Bronchial epithelial cell (primary cell): Measurements from ENCODE around the gene ZNF444. TPM values are rescaled to one million over a fixed set of nuclear protein-coding genes. Genes with fewer than 3 reads are reported as not detected.
"Not testable (repeated sequence)": the region's sequence is repeated elsewhere in the genome, so short reads cannot be mapped to it uniquely, and the experiment has no call there.

Experiments used
- DNase-seq: peaks from one replicate; pipeline ENCODE4 v3.0.0-alpha.2; 2010; ENCODE audit warnings: low read depth
- FAIRE-seq: peaks from 2 replicates; lab custom pipeline; 2011; peaks lifted over from hg19 to GRCh38; lab: Jason Lieb, UNC
- H3K27me3 ChIP-seq: 2 replicates; pipeline ENCODE4 v1.5.1; 2011; ENCODE audit warnings: low read length; ENCODE audit not compliant: control insufficient read depth, insufficient read depth
- H3K36me3 ChIP-seq: 2 replicates; pipeline ENCODE4 v1.5.1; 2011; ENCODE audit warnings: low read length; ENCODE audit not compliant: control insufficient read depth, insufficient read depth
- H3K4me3 ChIP-seq: 2 replicates; pipeline ENCODE4 v1.5.1; 2011; ENCODE audit warnings: mild to moderate bottlenecking, low read depth, low read length, control low read depth
- CTCF ChIP-seq: IDR thresholded peaks from 2 replicates; pipeline ENCODE4 v1.5.1; 2011; ENCODE audit warnings: mild to moderate bottlenecking, moderate library complexity, low read length, control low read depth, inconsistent platforms; ENCODE audit not compliant: insufficient read depth, severe bottlenecking
- total RNA-seq: library from RNA; depleted of rRNA; stranded (reverse); fragments of >200 nt; gene quantifications from 2 replicates; pipeline ENCODE4 v1.2.1, GENCODE V29; 2014

ZNF444 gene
- total RNA-seq, 1 donor from 2014 or later, result 4.2 TPM

DNA sequence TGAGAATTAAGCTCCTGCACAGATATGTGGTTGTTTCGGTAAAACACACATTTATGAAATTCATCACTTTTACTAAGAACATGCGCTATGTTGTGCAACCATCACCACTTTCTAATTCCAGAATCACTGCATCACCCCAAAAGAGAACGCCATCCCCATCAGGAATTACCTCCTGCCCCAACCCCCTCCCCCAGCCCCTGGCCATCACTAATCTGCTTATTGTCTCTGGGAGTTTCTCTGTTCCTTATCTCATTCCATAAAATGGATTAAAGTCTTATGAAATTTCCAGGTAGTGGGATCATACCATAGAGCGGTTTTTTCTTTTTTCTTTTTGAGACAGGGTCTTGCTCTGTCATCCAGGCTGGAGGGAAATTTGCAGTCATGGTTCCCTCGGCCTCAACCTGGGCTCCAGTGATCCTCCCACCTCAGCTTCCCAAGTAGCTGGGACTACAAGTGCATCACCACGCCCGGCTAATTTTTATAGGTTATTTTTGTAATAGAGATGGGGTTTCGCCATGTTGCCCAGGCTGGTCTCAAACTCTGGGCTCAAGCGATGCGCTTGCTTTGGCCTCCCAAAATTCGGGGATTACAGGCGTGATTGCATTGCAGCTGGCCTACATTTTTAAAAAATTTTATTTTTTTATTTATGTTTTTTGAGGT, 53.0 kb downstream of the ZNF444 start:
- DNase-seq (no peak), FAIRE-seq (no peak)
- no peak for TF ChIP-seq CTCF
- no peaks in the 10 kb centered on the region for H3K36me3 ChIP-seq
- H3K4me3 ChIP-seq, result no peak overlapping the region
- no peaks in the 10 kb centered on the region for H3K27me3 ChIP-seq

- FAIRE-seq, H3K27me3 ChIP-seq: not testable (repeated sequence)
Observed at GRCh38 chr19:56197646-56198045, 56.6 kb downstream of the ZNF444 start, which contains the start of gene ZSCAN5B. ZSCAN5B (minus strand) TSS chr19:56197783; CDS start chr19:56193052, 4,731 bp downstream.

DNA sequence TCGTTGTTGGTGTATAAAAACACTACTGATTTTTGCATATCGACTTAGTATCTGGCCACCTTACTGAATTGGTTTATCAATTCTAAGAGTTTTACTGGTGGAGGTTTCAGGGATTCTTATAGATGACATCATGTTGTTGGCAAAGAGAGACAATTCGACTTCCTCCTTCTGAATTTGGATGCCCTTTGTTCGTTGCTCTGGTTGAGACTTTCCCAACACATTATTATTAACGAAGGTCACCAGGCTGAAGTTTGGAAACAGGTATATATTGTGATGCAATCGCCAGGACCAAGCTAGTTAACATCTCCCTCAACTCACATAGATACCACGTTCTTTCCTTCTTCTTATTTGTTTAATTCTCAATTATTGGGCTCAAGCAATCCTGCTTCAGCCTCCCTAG, 58.6 kb downstream of the ZNF444 start:
- FAIRE-seq (no peak), DNase-seq (no peak)
- H3K4me3 ChIP-seq, result no peak overlapping the region
- TF ChIP-seq CTCF, result no peak
- no peaks in the 10 kb centered on the region for H3K36me3 ChIP-seq
- no peaks in the 10 kb centered on the region for H3K27me3 ChIP-seq

More at GRCh38 chr19:56197646-56198045, 56.6 kb downstream of the ZNF444 start, which contains the start of gene ZSCAN5B:
- DNase-seq, H3K36me3 ChIP-seq, H3K4me3 ChIP-seq: not testable (repeated sequence)

DNA sequence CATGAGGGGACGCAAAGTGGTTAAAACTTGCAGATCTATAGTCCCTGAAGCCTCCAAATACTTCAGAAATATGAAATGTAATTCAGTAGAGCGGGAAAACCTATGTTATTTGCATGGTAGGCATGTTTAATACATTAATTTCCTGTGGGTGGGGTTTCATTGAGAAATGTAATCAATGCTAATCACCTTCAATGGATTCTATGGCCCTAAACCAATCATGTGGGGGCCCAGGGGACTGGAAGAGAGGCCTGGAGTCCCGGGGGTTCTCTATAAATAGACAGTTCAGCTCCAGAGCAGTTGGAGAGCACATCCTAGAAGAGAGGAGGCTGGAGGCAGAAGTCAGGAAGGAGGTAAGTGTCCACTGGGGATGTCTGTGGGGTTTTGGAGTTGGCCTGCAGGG, 60.9 kb downstream of the ZNF444 start, which contains the start of gene ZSCAN5C:
Gene ZSCAN5C, plus strand, starts transcription at position 301 of the 400 bp plus-strand sequence. CDS start 3,641 bp downstream, outside the sequence.
- no peaks in the 10 kb centered on the region for H3K27me3 ChIP-seq
- no peak for FAIRE-seq

GRCh38 chr19:56207581-56207980, 66.5 kb downstream of the ZNF444 start:
- FAIRE-seq, DNase-seq, H3K4me3 ChIP-seq, H3K36me3 ChIP-seq, H3K27me3 ChIP-seq: not testable (repeated sequence)

More for the DNA sequence above, 60.9 kb downstream of the ZNF444 start, which contains the start of gene ZSCAN5C:
- no peak within 1 kb of the TSS for H3K4me3 ChIP-seq
- DNase-seq, result no peak
- TF ChIP-seq CTCF, result no peak
- H3K36me3 ChIP-seq, result no peaks in the 10 kb centered on the region

GRCh38 chr19:56209091-56209490, 68.0 kb downstream of the ZNF444 start:
- H3K27me3 ChIP-seq, result no peaks in the 10 kb centered on the region
- DNase-seq (no peak), FAIRE-seq (no peak)
- no peaks in the 10 kb centered on the region for H3K36me3 ChIP-seq
- no peak overlapping the region for H3K4me3 ChIP-seq
- TF ChIP-seq CTCF, result no peak

DNA sequence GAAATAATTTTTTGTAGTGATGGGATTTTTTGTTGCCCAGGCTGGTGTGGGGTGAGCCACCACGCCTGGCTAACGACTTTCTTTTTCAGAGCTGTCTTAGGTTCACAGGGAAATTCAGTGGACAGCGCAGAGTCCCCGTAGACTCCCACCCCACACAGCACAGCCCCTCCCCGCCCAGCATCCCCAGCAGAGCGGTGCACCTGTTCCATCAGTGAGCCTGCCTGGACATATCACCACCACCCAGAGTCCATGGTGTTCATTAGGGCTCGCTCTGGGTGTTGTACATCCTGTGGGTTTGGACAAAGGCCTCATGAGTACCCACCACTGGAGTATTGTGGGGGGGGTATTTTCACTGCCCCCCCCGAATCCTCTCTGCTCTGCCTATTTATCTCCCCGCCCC, 68.9 kb downstream of the ZNF444 start:
- H3K4me3 ChIP-seq, DNase-seq, H3K36me3 ChIP-seq, H3K27me3 ChIP-seq, FAIRE-seq: not testable (repeated sequence)

Other genes with a start within 250 kb of the ZNF444 start
- gene NLRP13, start 209.0 kb upstream of the ZNF444 start, total RNA-seq, result not detected in 2 replicates
- gene NLRP8, start 193.5 kb upstream of the ZNF444 start, total RNA-seq, result not detected in 2 replicates
- gene NLRP5, start 154.5 kb upstream of the ZNF444 start, total RNA-seq, result not detected in 2 replicates
- 32.6 and 43.0 TPM in 2 replicates for gene ZNF787, start 20.0 kb upstream of the ZNF444 start, total RNA-seq
- gene GALP, start 34.7 kb downstream of the ZNF444 start, total RNA-seq, result not detected in 2 replicates
- not detected in 2 replicates for gene ZSCAN5B, start 56.5 kb downstream of the ZNF444 start, total RNA-seq
- gene ZSCAN5C, start 61.0 kb downstream of the ZNF444 start, total RNA-seq, result not detected in 2 replicates
- gene EDDM13, start 131.5 kb downstream of the ZNF444 start, total RNA-seq, result not detected in 2 replicates
- gene ZSCAN5A, start 173.6 kb downstream of the ZNF444 start, total RNA-seq, result 4.9 and 5.0 TPM in 2 replicates